ENCODE measurements around the gene OR52E6. TPM values are rescaled to one million over a fixed set of nuclear protein-coding genes. Genes with fewer than 3 reads are reported as not detected.

The OR52E6 gene
- total RNA-seq, 1 donor from 2014 or later: not detected

DNA sequence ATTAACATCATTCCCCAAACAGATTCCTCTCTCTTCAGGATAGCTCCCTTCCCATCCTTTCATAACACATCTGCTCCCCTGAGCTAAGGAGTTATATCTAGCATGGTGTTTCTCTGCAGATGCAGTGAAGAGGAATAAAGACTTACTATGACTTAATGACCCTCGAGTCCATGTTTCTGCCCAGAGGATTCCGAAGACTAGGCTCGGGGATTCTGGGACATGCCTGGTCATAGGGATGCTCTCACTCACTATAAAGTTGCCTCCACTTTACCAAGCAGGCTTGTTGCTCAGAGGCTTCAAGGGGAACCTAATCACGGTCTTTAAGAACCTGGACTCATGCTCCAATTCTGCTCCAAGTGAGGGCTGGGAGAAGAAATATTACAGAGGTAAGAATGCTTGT is 38.6 kb upstream of the OR52E6 start, which contains the start of gene OR52E4:
Gene OR52E4, plus strand, starts transcription at position 301 of the 400 bp plus-strand sequence. CDS start 3,664 bp downstream, outside the sequence.
- H3K4me1 Mint-ChIP-seq (ENCODE audit: low read depth, unreplicated experiment): no peaks in the 10 kb centered on the region
- no peaks in the 10 kb centered on the region for H3K9me3 Mint-ChIP-seq (ENCODE audit: unreplicated experiment)

DNA sequence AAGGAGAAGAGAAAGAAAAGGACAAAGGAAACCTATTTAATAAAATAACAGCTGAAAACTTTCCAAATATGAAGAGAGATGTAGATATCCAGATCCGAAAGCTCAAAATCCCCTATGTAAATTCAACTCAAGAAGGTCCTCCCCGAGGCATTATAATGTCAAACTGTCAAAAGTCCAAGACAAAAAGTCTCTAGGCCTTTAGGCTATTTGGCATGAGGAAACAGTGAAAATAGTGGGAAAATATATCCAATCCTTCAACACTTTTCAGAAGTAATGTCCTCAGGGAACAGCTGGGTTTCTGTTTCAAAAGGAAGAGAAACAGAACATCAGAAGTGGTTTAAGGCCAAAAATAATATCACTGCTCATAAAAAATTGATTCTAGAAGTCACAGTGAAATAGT is 36.9 kb upstream of the OR52E6 start:
- Mint-ChIP-seq H3K4me1 (ENCODE audit: low read depth, unreplicated experiment) (no peaks in the 10 kb centered on the region), H3K27me3 (ENCODE audit: unreplicated experiment) (no peaks in the 10 kb centered on the region), H3K9me3 (ENCODE audit: unreplicated experiment) (peaks cover 2% of the 10 kb centered on the region), H3K36me3 (ENCODE audit: unreplicated experiment) (no peaks in the 10 kb centered on the region), H3K27ac (ENCODE audit: unreplicated experiment) (no peak overlapping the region), H3K4me3 (ENCODE audit: unreplicated experiment) (no peak overlapping the region)
- TF ChIP-seq, protein P1, sequence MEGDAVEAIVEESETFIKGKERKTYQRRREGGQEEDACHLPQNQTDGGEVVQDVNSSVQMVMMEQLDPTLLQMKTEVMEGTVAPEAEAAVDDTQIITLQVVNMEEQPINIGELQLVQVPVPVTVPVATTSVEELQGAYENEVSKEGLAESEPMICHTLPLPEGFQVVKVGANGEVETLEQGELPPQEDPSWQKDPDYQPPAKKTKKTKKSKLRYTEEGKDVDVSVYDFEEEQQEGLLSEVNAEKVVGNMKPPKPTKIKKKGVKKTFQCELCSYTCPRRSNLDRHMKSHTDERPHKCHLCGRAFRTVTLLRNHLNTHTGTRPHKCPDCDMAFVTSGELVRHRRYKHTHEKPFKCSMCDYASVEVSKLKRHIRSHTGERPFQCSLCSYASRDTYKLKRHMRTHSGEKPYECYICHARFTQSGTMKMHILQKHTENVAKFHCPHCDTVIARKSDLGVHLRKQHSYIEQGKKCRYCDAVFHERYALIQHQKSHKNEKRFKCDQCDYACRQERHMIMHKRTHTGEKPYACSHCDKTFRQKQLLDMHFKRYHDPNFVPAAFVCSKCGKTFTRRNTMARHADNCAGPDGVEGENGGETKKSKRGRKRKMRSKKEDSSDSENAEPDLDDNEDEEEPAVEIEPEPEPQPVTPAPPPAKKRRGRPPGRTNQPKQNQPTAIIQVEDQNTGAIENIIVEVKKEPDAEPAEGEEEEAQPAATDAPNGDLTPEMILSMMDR (IDR thresholded peaks at IDR 0.05; ENCODE audit: partially characterized antibody, unreplicated experiment): no peak
- no peak for DNase-seq

More for the DNA sequence above, 38.6 kb upstream of the OR52E6 start, which contains the start of gene OR52E4:
- H3K27ac Mint-ChIP-seq (ENCODE audit: unreplicated experiment): no peak within 1 kb of the TSS
- H3K36me3 Mint-ChIP-seq (ENCODE audit: unreplicated experiment): no peaks in the 10 kb centered on the region
- H3K4me3 Mint-ChIP-seq (ENCODE audit: unreplicated experiment): no peak within 1 kb of the TSS
- no peaks in the 10 kb centered on the region for H3K27me3 Mint-ChIP-seq (ENCODE audit: unreplicated experiment)
- DNase-seq: no peak
- TF ChIP-seq, protein P1 (IDR thresholded peaks at IDR 0.05; ENCODE audit: partially characterized antibody, unreplicated experiment): no peak

DNA sequence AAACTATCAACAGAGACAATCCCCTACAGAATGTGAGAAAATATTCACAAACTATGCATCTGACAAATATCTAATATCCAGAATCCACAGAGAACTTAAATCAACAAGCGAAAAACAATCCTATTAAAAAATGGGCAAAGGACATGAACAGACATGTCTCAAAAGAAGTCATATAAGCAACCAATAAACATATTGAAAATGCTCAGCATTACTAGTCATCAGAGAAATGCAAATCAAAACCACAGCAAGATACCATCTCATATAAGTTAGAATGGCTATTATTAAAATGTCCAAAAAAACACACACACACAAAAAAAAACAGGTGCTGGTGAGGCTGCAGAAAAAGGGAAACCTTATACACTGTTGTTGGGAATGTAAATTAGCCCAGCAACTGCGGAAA is 24.1 kb upstream of the OR52E6 start:
- H3K36me3 Mint-ChIP-seq (ENCODE audit: unreplicated experiment): no peaks in the 10 kb centered on the region

DNA sequence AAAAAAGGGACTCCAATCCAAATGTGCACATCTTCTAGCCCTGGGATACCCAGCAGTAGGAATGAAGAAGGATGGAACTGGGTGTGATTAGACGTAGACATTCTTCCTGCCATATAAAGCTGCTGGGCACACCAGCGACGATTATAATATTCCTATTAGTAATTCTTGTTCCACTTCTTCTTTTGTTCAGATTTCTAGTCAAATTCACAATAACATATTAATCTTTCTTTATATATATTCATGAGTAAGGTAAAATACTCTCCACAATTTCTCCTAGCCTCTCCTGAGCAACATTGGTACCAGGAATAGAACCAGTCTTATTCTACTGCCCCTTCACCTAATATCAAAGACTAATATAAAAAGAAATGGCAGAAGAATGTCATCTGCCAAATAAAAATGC is 15.9 kb upstream of the OR52E6 start, which contains the start of gene OR52E8:
Gene OR52E8, minus strand, starts transcription at position 101 of the 400 bp plus-strand sequence. Its CDS starts 0 bp downstream, at position 101.
- Mint-ChIP-seq H3K4me1 (ENCODE audit: low read depth, unreplicated experiment) (no peaks in the 10 kb centered on the region), H3K36me3 (ENCODE audit: unreplicated experiment) (no peaks in the 10 kb centered on the region)

More for the DNA sequence above, 24.1 kb upstream of the OR52E6 start:
- H3K27ac Mint-ChIP-seq (ENCODE audit: unreplicated experiment): no peak overlapping the region
- TF ChIP-seq, protein P1 (IDR thresholded peaks at IDR 0.05; ENCODE audit: partially characterized antibody, unreplicated experiment): no peak
- no peaks in the 10 kb centered on the region for H3K4me1 Mint-ChIP-seq (ENCODE audit: low read depth, unreplicated experiment)
- H3K9me3 Mint-ChIP-seq (ENCODE audit: unreplicated experiment): no peaks in the 10 kb centered on the region
- no peak overlapping the region for H3K4me3 Mint-ChIP-seq (ENCODE audit: unreplicated experiment)
- H3K27me3 Mint-ChIP-seq (ENCODE audit: unreplicated experiment): no peaks in the 10 kb centered on the region
- DNase-seq: no peak

DNA sequence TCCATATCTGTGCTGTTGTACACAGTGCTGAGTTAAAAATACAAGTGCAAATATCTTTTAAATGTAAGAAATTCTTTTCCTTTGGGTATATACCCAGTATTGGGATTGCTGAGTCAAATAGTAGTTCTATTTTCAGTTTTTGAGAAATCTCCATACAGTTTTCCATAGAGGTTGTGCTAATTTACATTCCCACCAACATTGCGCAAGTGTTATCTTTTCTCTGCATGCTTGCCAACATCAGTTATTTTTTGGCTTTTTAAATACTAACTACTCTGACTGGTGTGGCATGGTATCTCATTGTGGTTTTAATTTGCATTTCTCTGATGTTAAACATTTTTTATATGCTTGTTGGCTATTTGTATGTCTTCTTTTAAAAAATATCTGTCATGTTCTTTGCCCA is 9.3 kb upstream of the OR52E6 start:
- DNase-seq: no peak
- Mint-ChIP-seq H3K36me3 (ENCODE audit: unreplicated experiment) (no peaks in the 10 kb centered on the region), H3K9me3 (ENCODE audit: unreplicated experiment) (peaks cover 4% of the 10 kb centered on the region), H3K27me3 (ENCODE audit: unreplicated experiment) (no peaks in the 10 kb centered on the region), H3K4me3 (ENCODE audit: unreplicated experiment) (no peak overlapping the region), H3K4me1 (ENCODE audit: low read depth, unreplicated experiment) (no peaks in the 10 kb centered on the region), H3K27ac (ENCODE audit: unreplicated experiment) (no peak overlapping the region)
- TF ChIP-seq, protein P1 (IDR thresholded peaks at IDR 0.05; ENCODE audit: partially characterized antibody, unreplicated experiment): no peak

More for the DNA sequence above, 15.9 kb upstream of the OR52E6 start, which contains the start of gene OR52E8:
- H3K9me3 Mint-ChIP-seq (ENCODE audit: unreplicated experiment): peaks cover 4% of the 10 kb centered on the region
- no peak within 1 kb of the TSS for H3K27ac Mint-ChIP-seq (ENCODE audit: unreplicated experiment)
- TF ChIP-seq, protein P1 (IDR thresholded peaks at IDR 0.05; ENCODE audit: partially characterized antibody, unreplicated experiment): no peak
- no peaks in the 10 kb centered on the region for H3K27me3 Mint-ChIP-seq (ENCODE audit: unreplicated experiment)
- DNase-seq: no peak
- H3K4me3 Mint-ChIP-seq (ENCODE audit: unreplicated experiment): no peak within 1 kb of the TSS
